Middle frontal gyrus (tissue), 1 donor: ENCODE measurements around the gene DGKG.

Experiments used
- DNase-seq: peaks from one replicate; pipeline ENCODE4 v3.0.0-alpha.2; 2015; ENCODE audit warnings: low spot score; ENCODE audit errors: extremely low spot score

DGKG gene

DNA sequence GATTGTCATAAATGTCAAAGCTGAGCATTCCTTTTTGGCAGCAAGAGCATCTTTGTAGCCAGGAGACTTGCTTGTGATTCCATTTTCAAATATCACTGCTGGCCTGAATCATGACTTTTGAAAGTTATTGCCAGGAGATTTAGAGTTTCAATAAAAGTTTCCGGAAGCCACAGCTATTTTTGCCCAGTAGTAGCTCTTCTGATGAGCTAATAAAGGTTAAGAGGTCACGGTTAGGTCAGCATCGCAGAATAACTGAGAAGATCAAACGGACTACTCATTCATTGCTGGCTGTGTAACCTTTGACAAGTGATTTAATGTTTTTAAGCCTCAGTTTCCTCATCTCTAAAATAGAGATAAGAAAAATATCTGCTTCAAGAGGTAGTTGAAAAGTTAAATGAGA is 148.1 kb downstream of the DGKG start:
- DNase-seq: no peak

GRCh38 chr3:186212611-186213010 is 149.4 kb downstream of the DGKG start:
- DNase-seq: no peak

GRCh38 chr3:186210852-186211500 is 151.1 kb downstream of the DGKG start:
- DNase-seq: no peak

- peak; percentile 74 for DNase-seq
Observed at GRCh38 chr3:186209810-186210752, 152.0 kb downstream of the DGKG start.

GRCh38 chr3:186208296-186208989 is 153.6 kb downstream of the DGKG start:
- no peak for DNase-seq

DNA sequence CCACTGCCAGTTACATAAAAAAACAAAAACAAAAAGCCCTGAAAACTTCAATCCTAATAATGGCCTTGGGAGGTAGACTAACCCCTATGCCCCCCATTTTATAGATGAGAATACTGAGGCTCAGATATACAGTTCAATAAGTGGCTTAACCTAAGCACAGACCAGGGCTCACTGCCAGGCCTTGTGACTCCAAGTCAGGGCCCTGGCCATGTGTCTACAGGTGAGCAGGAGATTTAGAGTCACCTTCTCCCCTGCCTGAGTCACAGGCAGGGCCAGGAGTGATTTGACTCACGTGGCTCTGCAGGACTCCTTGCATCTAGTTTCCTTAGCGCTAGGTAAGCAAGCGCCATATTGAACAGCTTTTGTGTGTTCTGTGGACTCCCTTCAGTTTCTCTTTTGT is 154.5 kb downstream of the DGKG start:
- DNase-seq: no peak

DNA sequence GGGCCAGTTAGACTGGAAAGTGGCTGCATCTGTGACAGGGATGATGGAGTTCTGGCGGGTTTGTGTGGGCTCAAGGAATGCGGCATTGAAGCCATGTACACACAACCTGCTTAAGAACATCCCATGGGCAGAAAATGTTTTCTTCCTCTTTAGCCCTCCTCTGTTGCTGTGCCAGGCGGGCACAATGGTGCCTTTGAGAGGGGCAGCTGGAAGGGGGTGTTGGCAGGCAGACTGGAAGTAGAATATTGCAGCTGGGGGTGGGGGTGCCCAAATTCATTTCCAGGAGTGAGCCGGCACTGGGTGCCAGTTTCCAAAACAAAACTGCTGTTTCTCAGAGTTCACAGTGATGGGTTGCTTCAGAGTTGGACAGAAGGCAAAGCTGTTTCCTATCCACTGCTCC is 161.3 kb downstream of the DGKG start:
- peak; percentile 71 for DNase-seq

- no peak for DNase-seq
Observed at GRCh38 chr3:186198442-186198841, 163.6 kb downstream of the DGKG start.

GRCh38 chr3:186194451-186194811 is 167.6 kb downstream of the DGKG start:
- no peak for DNase-seq

DNA sequence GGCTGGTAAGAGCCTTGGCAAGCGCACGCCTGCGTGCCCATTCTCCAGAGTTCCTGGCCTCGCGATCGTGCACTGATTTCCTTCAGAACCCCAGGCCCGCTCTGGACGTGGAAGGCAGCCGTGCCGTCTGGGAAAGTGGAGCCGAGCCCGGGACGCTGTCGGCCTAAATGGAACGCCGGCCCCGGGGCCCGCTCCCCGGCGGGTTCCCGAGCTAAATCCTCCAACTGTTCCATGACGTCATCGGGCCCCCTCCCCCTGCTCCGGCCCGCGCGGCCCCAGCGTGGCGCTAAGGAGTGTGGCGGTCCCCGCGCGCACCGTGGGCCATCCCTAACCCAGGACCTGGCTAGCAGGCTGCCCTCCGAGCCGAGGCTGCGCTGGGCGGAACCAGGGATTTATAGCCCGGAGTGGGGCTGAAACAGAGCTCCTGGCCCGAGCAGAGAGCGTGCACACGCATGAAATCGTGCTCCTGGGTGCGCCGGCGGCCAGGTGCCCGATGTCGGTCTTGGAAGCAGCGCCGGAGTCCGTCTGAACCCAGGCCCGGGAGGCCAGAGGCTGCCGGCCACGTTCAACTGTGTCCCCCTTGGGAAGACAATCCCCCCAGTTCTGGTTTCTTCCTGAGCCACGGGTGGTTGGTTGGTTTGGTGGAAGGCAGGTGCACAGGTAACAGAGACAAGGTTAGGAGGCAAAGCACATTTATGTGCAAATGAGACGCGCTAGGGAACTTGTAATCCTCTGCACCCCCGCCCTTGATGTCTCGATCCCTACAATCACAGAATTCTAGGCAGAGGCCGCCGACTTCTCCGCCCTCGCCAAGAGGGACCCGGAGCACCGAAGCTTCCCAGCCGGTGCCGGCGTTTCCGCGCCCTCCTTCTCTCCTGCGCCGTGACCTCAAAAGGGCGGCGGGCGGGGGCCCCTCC is 168.2 kb downstream of the DGKG start:
- DNase-seq: no peak

DNA sequence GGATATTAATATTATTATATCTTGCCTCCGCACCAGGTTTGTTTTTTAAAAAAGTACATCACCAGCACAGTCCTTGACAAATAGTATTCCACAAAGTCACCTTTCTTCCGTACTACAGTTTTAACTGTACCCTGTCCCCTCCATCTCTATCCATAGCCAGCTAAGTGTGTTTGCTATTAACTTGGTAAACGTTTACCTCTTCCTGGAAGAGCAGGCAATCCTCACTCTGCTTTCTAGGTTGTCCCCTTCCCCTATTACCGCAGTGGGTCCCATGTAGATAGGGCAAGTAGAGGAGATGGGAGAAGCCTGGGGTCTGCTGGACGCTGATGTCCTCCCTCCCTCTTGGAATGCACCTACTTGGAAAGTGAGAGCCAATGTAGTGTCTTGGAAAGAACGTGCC is 169.2 kb downstream of the DGKG start:
- DNase-seq: no peak

GRCh38 chr3:186189492-186189891 is 172.5 kb downstream of the DGKG start:
- no peak for DNase-seq

DNA sequence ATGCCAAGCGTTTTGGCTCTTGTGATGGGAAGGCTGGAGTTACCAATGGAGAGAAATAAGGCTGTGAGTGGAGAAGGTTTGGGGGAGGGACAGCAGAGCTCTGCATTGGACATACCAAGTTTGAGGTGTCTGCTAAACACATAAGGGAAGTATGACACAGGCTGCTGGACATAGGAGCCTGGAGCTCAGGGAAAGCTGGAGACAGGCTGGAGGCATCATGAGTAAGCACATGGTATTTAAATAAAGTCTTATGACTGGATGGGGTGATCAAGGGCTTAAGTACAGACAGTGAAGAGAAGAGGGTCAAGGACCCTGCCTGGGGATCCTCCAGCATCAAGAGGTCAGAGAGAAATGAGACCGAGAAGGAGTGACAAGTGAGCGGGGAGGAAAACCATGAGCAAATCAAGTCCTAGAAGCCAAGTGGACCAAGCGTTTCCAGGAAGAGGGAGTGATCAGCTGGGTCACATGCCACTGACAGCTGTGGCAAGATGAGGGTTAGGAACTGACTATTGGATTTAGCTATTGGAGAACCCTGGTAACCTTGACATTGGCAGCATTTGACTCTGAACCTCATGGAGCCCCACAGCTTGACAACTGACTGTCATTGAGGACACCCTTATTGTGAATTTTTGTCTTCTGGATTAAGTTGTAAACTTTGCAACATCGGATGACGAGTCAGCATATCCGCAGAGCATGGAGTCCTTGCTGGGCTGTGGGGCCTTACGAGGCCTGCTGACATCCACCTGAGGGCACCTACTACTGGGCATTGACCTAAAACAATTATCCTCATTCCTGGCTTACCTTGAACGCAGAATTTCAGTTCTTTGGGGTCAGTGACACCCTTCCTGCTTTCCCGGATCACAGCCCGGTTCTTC is 174.4 kb downstream of the DGKG start:
- no peak for DNase-seq

- no peak for DNase-seq
Observed at GRCh38 chr3:186185194-186185787, 176.7 kb downstream of the DGKG start.

DNA sequence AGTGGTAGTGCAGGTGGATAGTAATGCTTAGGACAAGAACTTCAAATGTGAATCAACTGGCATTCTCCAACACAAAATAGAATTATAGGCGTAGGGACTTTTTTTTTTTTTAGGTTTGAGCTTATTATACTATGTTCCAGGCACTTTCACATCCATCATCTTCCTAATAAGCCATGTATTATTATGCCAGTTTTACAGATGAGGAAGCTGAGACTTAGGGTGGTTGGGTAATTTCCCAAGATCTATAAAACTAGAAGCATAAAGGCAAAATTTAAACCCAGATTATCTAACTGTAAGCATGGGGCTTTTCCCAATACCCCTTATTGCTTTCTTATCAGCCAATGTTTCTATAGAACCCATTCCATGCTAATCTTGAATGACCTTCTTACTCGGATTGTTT is 178.0 kb downstream of the DGKG start:
- DNase-seq: no peak

- DNase-seq: no peak
Observed at GRCh38 chr3:186182850-186183249, 179.2 kb downstream of the DGKG start.

GRCh38 chr3:186181901-186182300 is 180.1 kb downstream of the DGKG start:
- no peak for DNase-seq

- DNase-seq: no peak
Observed at GRCh38 chr3:186180891-186181481, 181.0 kb downstream of the DGKG start.

GRCh38 chr3:186180151-186180550 is 181.9 kb downstream of the DGKG start:
- no peak for DNase-seq
